HuH-7.5 (cell line): ENCODE data around the gene FAM149A.

ENCODE experiments used
- DNase-seq: peaks from one replicate; pipeline ENCODE4 v3.0.0; 2011; ENCODE audit warnings: low spot score

The FAM149A gene

GRCh38 chr4:186202490-186203140, 98.1 kb downstream of the FAM149A start:
- DNase-seq, result no peak

DNA sequence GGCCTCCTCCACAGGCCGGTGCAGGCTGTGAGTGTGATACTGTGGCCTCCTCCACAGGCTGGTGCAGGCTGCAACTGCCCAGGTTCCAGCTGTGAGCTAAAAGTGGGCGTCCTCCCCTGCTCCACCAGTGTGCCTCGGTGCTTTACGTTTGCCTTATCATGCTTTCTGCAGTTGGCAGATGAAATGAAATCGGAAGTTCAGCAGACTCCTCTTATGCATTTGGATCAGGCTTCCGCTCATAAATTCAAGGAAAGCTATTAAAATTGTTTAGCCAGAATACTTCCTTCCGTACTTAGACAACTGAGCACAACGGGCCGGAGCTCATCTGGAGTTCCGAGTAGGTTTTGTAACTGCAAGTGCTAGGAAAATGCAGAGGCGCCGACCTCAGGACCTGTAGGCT, 98.9 kb downstream of the FAM149A start:
- DNase-seq, result no peak

GRCh38 chr4:186204103-186204559, 99.6 kb downstream of the FAM149A start:
- no peak for DNase-seq

GRCh38 chr4:186204686-186205085, 100.2 kb downstream of the FAM149A start:
- DNase-seq, result no peak

DNA sequence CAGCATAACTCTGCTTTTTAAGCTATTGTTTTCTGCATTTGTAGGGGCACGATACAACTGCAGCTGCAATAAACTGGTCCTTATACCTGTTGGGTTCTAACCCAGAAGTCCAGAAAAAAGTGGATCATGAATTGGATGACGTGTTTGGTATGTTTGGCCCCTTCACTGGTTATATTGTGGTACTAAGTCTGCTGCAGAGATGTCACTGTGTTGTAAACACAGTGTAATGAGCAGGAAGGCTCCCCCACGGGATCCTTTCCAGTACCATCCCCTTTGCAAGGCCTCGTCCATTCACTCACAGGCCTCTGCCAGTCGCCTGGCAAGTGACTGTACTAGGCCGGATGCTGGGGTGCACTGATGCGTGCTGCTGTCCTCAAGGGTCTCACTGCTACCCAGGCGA, 100.7 kb downstream of the FAM149A start:
- no peak for DNase-seq

- DNase-seq, result no peak
These were observed 112.0 kb downstream of the FAM149A start for GRCh38 chr4:186216465-186217024.

- no peak for DNase-seq
These were observed 113.3 kb downstream of the FAM149A start for GRCh38 chr4:186217733-186218293.

- DNase-seq, result no peak
These were observed 117.1 kb downstream of the FAM149A start for GRCh38 chr4:186221624-186222023.
